GM12878 (cell line): ENCODE data around the gene NT5DC4. TPM values are rescaled to one million over a fixed set of nuclear protein-coding genes. Genes with fewer than 3 reads are reported as not detected.
"Not testable (repeated sequence)": the region's sequence is repeated elsewhere in the genome, so short reads cannot be mapped to it uniquely, and the experiment has no call there.

Source experiments
- ATAC-seq: fragments of 200-7000 bp; cut with Tn5 transposase; 3 replicates; pipeline ENCODE4 v1.9.1; 2020; ENCODE audit warnings: mild to moderate bottlenecking, moderate library complexity
- BruUV-seq: library from RNA; stranded (reverse); fragments of 400-500 nt; replicated peaks from 2 replicates; lab custom pipeline; 2021; lab: Mats Ljungman, UMichigan
- CTCF ChIA-PET: fragments of 300-600 bp; sonication (Branson Sonifier 250); formaldehyde crosslinking; extraction: SDS; loops from one replicate; lab custom pipeline; 2021; ENCODE audit warnings: inconsistent platforms; lab: Yijun Ruan, JAX
- POLR2A ChIA-PET: fragments of 350-600 bp; formaldehyde crosslinking; extraction: SDS; loops from one replicate; lab custom pipeline; 2021; ENCODE audit warnings: inconsistent platforms; lab: Charles Lee
- RAD21 ChIA-PET: fragments of 300-600 bp; sonication (Branson Sonifier 250); formaldehyde crosslinking; loops from one replicate; lab custom pipeline; 2023; ENCODE audit warnings: antibody characterized with exemption; ENCODE audit not compliant: unreplicated experiment; lab: Charles Lee
- SMC1A ChIA-PET: fragments of 300-600 bp; sonication (Branson Sonifier 250); formaldehyde crosslinking; loops from one replicate; lab custom pipeline; 2023; ENCODE audit not compliant: unreplicated experiment, uncharacterized antibody; lab: Charles Lee
- DNase-seq: peaks from one replicate; pipeline ENCODE4 v3.0.0-alpha.2; 2011; ENCODE audit warnings: low read depth, low spot score
- FAIRE-seq: peaks from 3 replicates; lab custom pipeline; 2011; peaks lifted over from hg19 to GRCh38; lab: Jason Lieb, UNC
- H2AFZ ChIP-seq: 2 replicates; pipeline ENCODE4 v1.6.0; 2011; ENCODE audit warnings: low read depth, low read length, control low read depth; ENCODE audit not compliant: control insufficient read depth
- H3K27ac ChIP-seq: 2 replicates; pipeline ENCODE4 v1.5.1; 2011; ENCODE audit warnings: control low read depth; ENCODE audit not compliant: control insufficient read depth, insufficient read depth
- H3K27me3 ChIP-seq, 2 experiments: replicated peaks in 1 of 2; 2 replicates each; pipeline versions ENCODE4 v1.6.0 to v1.6.1; 2011; ENCODE audit warnings: low read length in 1 of 2; ENCODE audit not compliant: control insufficient read depth in 2 of 2, insufficient read depth in 2 of 2
- H3K36me3 ChIP-seq, 2 experiments: 2 replicates each; pipeline ENCODE4 v1.5.1; 2011; ENCODE audit warnings: low read length in 1 of 2; ENCODE audit not compliant: control insufficient read depth in 2 of 2, insufficient read depth in 2 of 2
- H3K4me1 ChIP-seq: 2 replicates; pipeline ENCODE4 v1.6.1; 2011; ENCODE audit warnings: mild to moderate bottlenecking, low read length, moderate library complexity, mixed read lengths; ENCODE audit not compliant: control insufficient read depth, insufficient read depth
- H3K4me2 ChIP-seq: 2 replicates; pipeline ENCODE4 v1.6.0; 2011; ENCODE audit warnings: control low read depth; ENCODE audit not compliant: control insufficient read depth, insufficient read depth
- H3K4me3 ChIP-seq: fragments of 200-600 bp; sonication (generic); 2 replicates; pipeline ENCODE4 v1.5.1; 2016
- H3K79me2 ChIP-seq: 2 replicates; pipeline ENCODE4 v1.6.0; 2011; ENCODE audit warnings: low read length; ENCODE audit not compliant: control insufficient read depth, insufficient read depth
- H3K9ac ChIP-seq: 2 replicates; pipeline ENCODE4 v1.8.0; 2011; ENCODE audit warnings: low read length, control low read depth, mixed read lengths; ENCODE audit not compliant: control insufficient read depth, insufficient read depth
- H3K9me3 ChIP-seq: replicated peaks from 3 replicates; pipeline ENCODE4 v1.5.1; 2011; ENCODE audit warnings: mild to moderate bottlenecking, low read length; ENCODE audit not compliant: control insufficient read depth, insufficient read depth
- H4K20me1 ChIP-seq: 2 replicates; pipeline ENCODE4 v1.6.0; 2011; ENCODE audit not compliant: control insufficient read depth, insufficient read depth
- BRCA1 ChIP-seq: IDR thresholded peaks from 2 replicates; pipeline ENCODE4 v1.6.1; 2011; ENCODE audit warnings: low read depth, low read length, improper control_type of control experiment
- FOXK2 ChIP-seq: fragments of 450-650 bp; IDR thresholded peaks from 2 replicates; pipeline ENCODE4 v1.6.1; 2017; ENCODE audit warnings: mild to moderate bottlenecking, moderate library complexity
- GATAD2B ChIP-seq: fragments of 450-650 bp; conservative IDR thresholded peaks from 2 replicates; pipeline ENCODE4 v1.6.1; 2017; ENCODE audit warnings: low read depth, mild to moderate bottlenecking, moderate library complexity
- MTA2 ChIP-seq: fragments of 450-650 bp; IDR thresholded peaks from 2 replicates; pipeline ENCODE4 v1.6.1; 2016; ENCODE audit warnings: low read depth, mild to moderate bottlenecking, moderate library complexity
- MXI1 ChIP-seq: fragments of 150-350 bp; IDR thresholded peaks from 2 replicates; pipeline ENCODE4 v1.6.1; 2011; ENCODE audit warnings: low read depth, mild to moderate bottlenecking, inconsistent platforms, low read length, improper control_type of control experiment
- NFYA ChIP-seq: IDR thresholded peaks from 2 replicates; pipeline ENCODE4 v1.6.1; 2011; ENCODE audit warnings: low read depth, mild to moderate bottlenecking, low read length, improper control_type of control experiment, borderline replicate concordance
- POLR2AphosphoS5 ChIP-seq: IDR thresholded peaks from 2 replicates; pipeline ENCODE4 v1.6.1; 2011; ENCODE audit warnings: mild to moderate bottlenecking, low read length, inconsistent platforms
- RAD21 ChIP-seq: IDR thresholded peaks from 2 replicates; pipeline ENCODE4 v1.6.1; 2011; ENCODE audit warnings: mild to moderate bottlenecking, low read depth, low read length, moderate library complexity; ENCODE audit not compliant: insufficient read depth
- RFX5 ChIP-seq: IDR thresholded peaks from 2 replicates; pipeline ENCODE4 v1.6.1; 2011; ENCODE audit warnings: low read depth, low read length, improper control_type of control experiment
- SREBF2 ChIP-seq: IDR thresholded peaks from 2 replicates; pipeline ENCODE4 v1.6.1; 2012; ENCODE audit warnings: mild to moderate bottlenecking, low read length
- SRF ChIP-seq, 2 experiments: IDR thresholded peaks; 2 replicates each; pipeline ENCODE4 v1.6.1; 2011; ENCODE audit warnings: low read depth in 2 of 2, low read length in 2 of 2, mild to moderate bottlenecking in 1 of 2, moderate library complexity in 1 of 2
- STAT3 ChIP-seq: IDR thresholded peaks from 2 replicates; pipeline ENCODE4 v1.6.1; 2011; ENCODE audit warnings: low read depth, low read length, improper control_type of control experiment
- TARDBP ChIP-seq: IDR thresholded peaks from 2 replicates; pipeline ENCODE4 v1.6.1; 2016; ENCODE audit warnings: borderline replicate concordance
- ZNF622 ChIP-seq: fragments of 450-650 bp; IDR thresholded peaks from 2 replicates; pipeline ENCODE4 v1.6.1; 2017; ENCODE audit warnings: mild to moderate bottlenecking, inconsistent platforms
- WGBS: methylation state at CpG from one replicate; pipeline ENCODE4 v1.1.6; 2016; ENCODE audit warnings: low lambda C conversion rate; ENCODE audit not compliant: insufficient replicate concordance, insufficient coverage; ENCODE audit errors: missing lambda C conversion rate; 5-methylcytosine and 5-hydroxymethylcytosine counted together
- in situ Hi-C: fragments of 300-500 bp; cut with MboI; formaldehyde crosslinking; loops from 9 replicates; pipeline ENCODE4 v1.14.3; 2018; ENCODE audit warnings: mixed read lengths
- intact Hi-C: fragments of 100-400 bp; cut with micrococcal nuclease; formaldehyde crosslinking; loops from one replicate; pipeline ENCODE4 v1.14.2; 2022; ENCODE audit not compliant: unreplicated experiment
- polyA plus RNA-seq, 11 experiments: library from polyadenylated mRNA; depleted of rRNA in 4 of 11; unstranded in 6 of 11; stranded (reverse) in 5 of 11; fragments of >200 nt; fragmentation: Nextera tagmentation in 4 of 11; fragmentation: Illumina TruSeq in 1 of 11; extraction: Ambion mirVana in 4 of 11; extraction: Trizol in 1 of 11; gene quantifications; 1 replicate in 1 of 11; 2 replicates in 10 of 11; pipeline versions ENCODE4 v1.2.1 to v1.2.3, GENCODE V29; 2011 to 2016; ENCODE audit warnings: inconsistent platforms in 2 of 11, missing spikeins in 2 of 11, low read depth in 1 of 11
- total RNA-seq, 4 experiments: library from RNA; depleted of rRNA in 3 of 4; stranded (reverse); fragments of >200 nt in 3 of 4; fragmentation: Illumina TruSeq in 1 of 4; extraction: Trizol in 1 of 4; gene quantifications; 2 replicates each; pipeline versions ENCODE4 v1.2.1 to v1.2.3, GENCODE V29; 2013 to 2021

NT5DC4 gene
- total and polyA plus RNA-seq, 10 of the 15 experiments (the other 5 are each of a cell fraction or from before 2014, with no cell fraction given), result 0.04 to 2.6 (median 0.32) TPM; not detected in 2

DNA sequence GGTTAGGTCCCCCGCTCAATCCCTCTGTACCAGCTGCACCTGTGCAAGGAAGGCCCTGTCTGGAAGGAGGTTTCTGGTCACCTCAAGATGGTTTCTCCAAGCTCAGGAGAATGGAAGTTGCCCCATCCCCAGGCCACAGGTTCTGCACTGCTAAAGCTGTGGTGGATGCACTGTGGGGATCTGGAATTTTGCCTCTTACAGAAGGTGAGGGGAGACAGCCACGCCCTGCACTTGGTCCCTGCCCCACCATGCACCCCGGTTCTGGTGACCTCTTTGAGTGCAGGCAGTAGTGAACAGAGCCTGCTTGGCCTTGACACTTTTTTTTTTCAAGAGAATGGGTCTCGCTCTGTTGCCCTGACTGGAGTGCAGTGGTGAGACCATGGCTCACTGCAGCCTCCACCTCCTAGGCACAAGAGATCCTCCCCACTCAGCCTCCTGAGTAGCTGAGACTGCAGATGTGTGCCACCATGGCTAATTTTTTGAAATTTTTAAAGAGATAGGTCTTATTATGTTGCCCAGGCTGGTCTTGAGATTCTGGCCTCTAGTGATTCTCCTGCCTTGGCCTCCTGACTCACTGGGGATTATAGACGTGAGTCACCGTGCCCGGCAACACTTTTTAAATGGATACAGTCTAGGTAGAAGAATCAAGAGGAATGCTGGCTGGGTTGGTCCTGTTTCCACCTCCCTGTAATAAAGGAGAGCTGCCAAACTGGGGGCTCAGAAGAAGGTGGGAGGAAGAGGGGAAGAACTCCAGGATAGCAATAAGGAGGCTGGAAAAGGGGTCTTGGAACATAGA is 5.8 kb upstream of the NT5DC4 start:
- Histone ChIP-seq H3K9me3 (no peaks in the 10 kb centered on the region), H3K27me3 (no peaks in the 10 kb centered on the region), H3K4me3 (no peak overlapping the region), H3K79me2 (no peaks in the 10 kb centered on the region), H3K9ac (no peak overlapping the region), H2AFZ (no peak overlapping the region), H3K4me2 (no peak overlapping the region), H3K27ac (no peak overlapping the region), H3K4me1 (peaks cover 6% of the 10 kb centered on the region), H3K36me3 (no peaks in the 10 kb centered on the region; a peak in 1 of 4 replicates), H4K20me1 (no peaks in the 10 kb centered on the region)
- no peak for TF ChIP-seq STAT3
- no peak for TF ChIP-seq BRCA1
- TF ChIP-seq SRF (IDR thresholded peaks at IDR 0.05; ENCODE audit: low read depth in 2 of 2, low read length in 2 of 2), result no peak
- TF ChIP-seq POLR2AphosphoS5, result no peak
- TF ChIP-seq RFX5, result no peak
- no peak for TF ChIP-seq TARDBP
- TF ChIP-seq MTA2, result no peak
- no peak for TF ChIP-seq FOXK2
- TF ChIP-seq RAD21, result no peak
- TF ChIP-seq NFYA, result no peak
- TF ChIP-seq MXI1, result no peak
- TF ChIP-seq ZNF622, result no peak
- TF ChIP-seq SREBF2, result no peak
- TF ChIP-seq GATAD2B, result no peak
- CTCF ChIA-PET, result interaction anchor here (0.6 to 2.0 kb wide), 8 partner anchors 10 to 115 kb away, joined by 3 to 6 read pairs (median 4); no protein-coding TSS in a partner anchor
- RAD21 ChIA-PET, result interaction anchor here (0.7 to 1.7 kb wide), 2 partner anchors 10 to 60 kb away, joined by 4 to 5 read pairs; no protein-coding TSS in a partner anchor
- 67% methylated on average over 7 of the region's 7 CpGs for WGBS
- SMC1A ChIA-PET, result interaction anchor here (1.0 to 1.7 kb wide), 3 partner anchors 11 to 88 kb away, joined by 3 to 6 read pairs (median 4); no protein-coding TSS in a partner anchor
- intact Hi-C loops (no loop called here), in situ Hi-C loops (no loop called here)
- POLR2A ChIA-PET, result interaction anchor here (0.7 kb wide), 2 partner anchors 24 to 115 kb away, joined by 3 to 4 read pairs; no protein-coding TSS in a partner anchor
- ATAC-seq, result no peak
- DNase-seq, result no peak
- no peak for FAIRE-seq
- BruUV-seq, result no TSS peak

DNA sequence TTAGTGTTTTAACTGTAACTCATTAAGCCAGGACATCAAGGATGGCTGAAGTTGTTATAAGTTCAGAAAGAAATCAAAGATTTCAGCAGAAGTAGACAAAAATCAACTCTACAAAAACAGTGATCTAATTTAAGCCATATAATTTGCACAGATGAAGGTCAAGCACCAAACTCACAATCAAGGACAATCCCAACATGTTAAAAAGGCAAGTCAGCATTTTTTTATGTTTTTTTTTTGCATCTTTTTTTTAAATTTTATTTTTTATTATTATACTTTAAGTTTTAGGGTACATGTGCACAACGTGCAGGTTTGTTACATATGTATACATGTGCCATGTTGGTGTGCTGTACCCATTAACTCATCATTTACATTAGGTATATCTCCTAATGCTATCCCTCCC is 4.7 kb upstream of the NT5DC4 start:
- not testable (repeated sequence) for FAIRE-seq
- RAD21 ChIA-PET, result interaction anchor here (0.7 to 1.7 kb wide), 2 partner anchors 9 to 61 kb away, joined by 4 to 5 read pairs; no protein-coding TSS in a partner anchor

More for the DNA sequence above, 4.7 kb upstream of the NT5DC4 start:
- H3K27me3 ChIP-seq, ATAC-seq, BruUV-seq, in situ Hi-C loops, H3K4me1 ChIP-seq, H4K20me1 ChIP-seq, H3K9ac ChIP-seq, H3K27ac ChIP-seq, H2AFZ ChIP-seq, H3K9me3 ChIP-seq, H3K4me2 ChIP-seq, DNase-seq, H3K79me2 ChIP-seq, intact Hi-C loops, H3K36me3 ChIP-seq, H3K4me3 ChIP-seq: not testable (repeated sequence)
- ChIA-PET POLR2A (interaction anchor here (0.5 kb wide), 1 partner anchor 28 kb away, joined by 3 read pairs; no protein-coding TSS in a partner anchor), CTCF (interaction anchor here (0.6 to 2.0 kb wide), 5 partner anchors 9 to 91 kb away, joined by 3 to 6 read pairs (median 4); no protein-coding TSS in a partner anchor), SMC1A (interaction anchor here (1.6 to 1.7 kb wide), 2 partner anchors 10 to 24 kb away, joined by 4 to 6 read pairs; no protein-coding TSS in a partner anchor)
- WGBS, result 100% methylated on average over 1 of the region's 1 CpG
